Ishikawa (cell line): ENCODE data around the gene HSPB6.

ENCODE experiments used
- CEBPB ChIP-seq: IDR thresholded peaks from 2 replicates; pipeline ENCODE4 v1.6.1; 2012
- CREB1 ChIP-seq: IDR thresholded peaks from 2 replicates; pipeline ENCODE4 v1.6.1; 2012; ENCODE audit warnings: low read depth
- EGR1 ChIP-seq: IDR thresholded peaks from 2 replicates; pipeline ENCODE4 v1.6.1; 2012
- EP300 ChIP-seq: IDR thresholded peaks from 2 replicates; pipeline ENCODE4 v1.6.1; 2012; ENCODE audit warnings: borderline replicate concordance
- FOXM1 ChIP-seq: IDR thresholded peaks from 2 replicates; pipeline ENCODE4 v1.6.1; 2012; ENCODE audit warnings: low read depth, borderline replicate concordance
- NFIC ChIP-seq: IDR thresholded peaks from 2 replicates; pipeline ENCODE4 v1.6.1; 2012
- RAD21 ChIP-seq: IDR thresholded peaks from 2 replicates; pipeline ENCODE4 v1.6.1; 2012; ENCODE audit warnings: low read depth
- TAF1 ChIP-seq: IDR thresholded peaks from 2 replicates; pipeline ENCODE4 v1.6.1; 2012; ENCODE audit warnings: low read depth, mild to moderate bottlenecking
- TCF12 ChIP-seq: IDR thresholded peaks from 2 replicates; pipeline ENCODE4 v1.6.1; 2012; ENCODE audit warnings: low read depth
- TEAD4 ChIP-seq: IDR thresholded peaks from 2 replicates; pipeline ENCODE4 v1.6.1; 2012
- YY1 ChIP-seq: IDR thresholded peaks from 2 replicates; pipeline ENCODE4 v1.6.1; 2012; ENCODE audit warnings: low read depth
- ZBTB7A ChIP-seq: IDR thresholded peaks from 2 replicates; pipeline ENCODE4 v1.6.1; 2012; ENCODE audit warnings: low read depth
- TF ChIP-seq, protein P1 (sequence below): IDR thresholded peaks from 2 replicates; pipeline ENCODE4 v1.6.1; 2012
- TF ChIP-seq, protein P2 (sequence below): IDR thresholded peaks from 2 replicates; pipeline ENCODE4 v1.6.1; 2012; ENCODE audit warnings: low read depth, mild to moderate bottlenecking
- TF ChIP-seq, protein P3 (sequence below): IDR thresholded peaks from 2 replicates; pipeline ENCODE4 v1.6.1; 2012

The HSPB6 gene

DNA sequence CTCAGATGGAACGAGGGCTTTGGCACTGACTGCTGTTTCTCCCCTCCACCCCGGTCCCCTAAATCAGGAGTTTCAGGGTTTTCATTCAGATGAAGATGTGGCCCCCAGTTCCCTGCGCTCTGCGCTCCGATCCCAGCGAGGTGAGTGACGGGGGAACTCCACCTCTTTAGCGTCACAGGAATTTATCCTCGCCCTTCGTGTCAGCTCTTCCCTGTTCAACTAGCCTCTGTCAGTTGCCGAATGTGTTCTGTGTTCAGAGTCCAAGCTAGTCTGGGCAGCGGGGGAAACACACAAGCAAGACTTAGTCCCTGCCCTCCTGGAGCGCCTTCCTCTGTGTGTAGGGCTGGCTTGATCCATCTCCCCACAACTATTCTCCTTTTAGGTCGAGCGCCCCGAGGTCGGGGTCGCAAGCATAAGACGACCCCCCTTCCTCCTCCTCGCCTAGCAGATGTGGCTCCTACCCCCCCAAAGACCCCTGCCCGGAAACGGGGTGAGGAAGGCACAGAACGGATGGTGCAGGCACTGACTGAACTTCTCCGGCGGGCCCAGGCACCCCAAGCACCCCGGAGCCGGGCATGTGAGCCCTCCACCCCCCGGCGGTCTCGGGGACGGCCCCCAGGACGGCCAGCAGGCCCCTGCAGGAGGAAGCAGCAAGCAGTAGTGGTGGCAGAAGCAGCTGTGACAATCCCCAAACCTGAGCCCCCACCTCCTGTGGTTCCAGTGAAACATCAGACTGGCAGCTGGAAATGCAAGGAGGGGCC is 37.2 kb downstream of the HSPB6 start:
- TF ChIP-seq, protein P1, sequence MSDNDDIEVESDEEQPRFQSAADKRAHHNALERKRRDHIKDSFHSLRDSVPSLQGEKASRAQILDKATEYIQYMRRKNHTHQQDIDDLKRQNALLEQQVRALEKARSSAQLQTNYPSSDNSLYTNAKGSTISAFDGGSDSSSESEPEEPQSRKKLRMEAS = no peak
- TF ChIP-seq NFIC (no peak), RAD21 (no peak), YY1 (no peak), ZBTB7A (no peak), TAF1 (no peak), FOXM1 (no peak), EGR1 (no peak), CREB1 (no peak), EP300 (no peak), CEBPB (no peak), TEAD4 (no peak), TCF12 (no peak)
- TF ChIP-seq, protein P2, sequence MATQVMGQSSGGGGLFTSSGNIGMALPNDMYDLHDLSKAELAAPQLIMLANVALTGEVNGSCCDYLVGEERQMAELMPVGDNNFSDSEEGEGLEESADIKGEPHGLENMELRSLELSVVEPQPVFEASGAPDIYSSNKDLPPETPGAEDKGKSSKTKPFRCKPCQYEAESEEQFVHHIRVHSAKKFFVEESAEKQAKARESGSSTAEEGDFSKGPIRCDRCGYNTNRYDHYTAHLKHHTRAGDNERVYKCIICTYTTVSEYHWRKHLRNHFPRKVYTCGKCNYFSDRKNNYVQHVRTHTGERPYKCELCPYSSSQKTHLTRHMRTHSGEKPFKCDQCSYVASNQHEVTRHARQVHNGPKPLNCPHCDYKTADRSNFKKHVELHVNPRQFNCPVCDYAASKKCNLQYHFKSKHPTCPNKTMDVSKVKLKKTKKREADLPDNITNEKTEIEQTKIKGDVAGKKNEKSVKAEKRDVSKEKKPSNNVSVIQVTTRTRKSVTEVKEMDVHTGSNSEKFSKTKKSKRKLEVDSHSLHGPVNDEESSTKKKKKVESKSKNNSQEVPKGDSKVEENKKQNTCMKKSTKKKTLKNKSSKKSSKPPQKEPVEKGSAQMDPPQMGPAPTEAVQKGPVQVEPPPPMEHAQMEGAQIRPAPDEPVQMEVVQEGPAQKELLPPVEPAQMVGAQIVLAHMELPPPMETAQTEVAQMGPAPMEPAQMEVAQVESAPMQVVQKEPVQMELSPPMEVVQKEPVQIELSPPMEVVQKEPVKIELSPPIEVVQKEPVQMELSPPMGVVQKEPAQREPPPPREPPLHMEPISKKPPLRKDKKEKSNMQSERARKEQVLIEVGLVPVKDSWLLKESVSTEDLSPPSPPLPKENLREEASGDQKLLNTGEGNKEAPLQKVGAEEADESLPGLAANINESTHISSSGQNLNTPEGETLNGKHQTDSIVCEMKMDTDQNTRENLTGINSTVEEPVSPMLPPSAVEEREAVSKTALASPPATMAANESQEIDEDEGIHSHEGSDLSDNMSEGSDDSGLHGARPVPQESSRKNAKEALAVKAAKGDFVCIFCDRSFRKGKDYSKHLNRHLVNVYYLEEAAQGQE = no peak
- TF ChIP-seq, protein P3, sequence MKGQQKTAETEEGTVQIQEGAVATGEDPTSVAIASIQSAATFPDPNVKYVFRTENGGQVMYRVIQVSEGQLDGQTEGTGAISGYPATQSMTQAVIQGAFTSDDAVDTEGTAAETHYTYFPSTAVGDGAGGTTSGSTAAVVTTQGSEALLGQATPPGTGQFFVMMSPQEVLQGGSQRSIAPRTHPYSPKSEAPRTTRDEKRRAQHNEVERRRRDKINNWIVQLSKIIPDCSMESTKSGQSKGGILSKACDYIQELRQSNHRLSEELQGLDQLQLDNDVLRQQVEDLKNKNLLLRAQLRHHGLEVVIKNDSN = no peak

DNA sequence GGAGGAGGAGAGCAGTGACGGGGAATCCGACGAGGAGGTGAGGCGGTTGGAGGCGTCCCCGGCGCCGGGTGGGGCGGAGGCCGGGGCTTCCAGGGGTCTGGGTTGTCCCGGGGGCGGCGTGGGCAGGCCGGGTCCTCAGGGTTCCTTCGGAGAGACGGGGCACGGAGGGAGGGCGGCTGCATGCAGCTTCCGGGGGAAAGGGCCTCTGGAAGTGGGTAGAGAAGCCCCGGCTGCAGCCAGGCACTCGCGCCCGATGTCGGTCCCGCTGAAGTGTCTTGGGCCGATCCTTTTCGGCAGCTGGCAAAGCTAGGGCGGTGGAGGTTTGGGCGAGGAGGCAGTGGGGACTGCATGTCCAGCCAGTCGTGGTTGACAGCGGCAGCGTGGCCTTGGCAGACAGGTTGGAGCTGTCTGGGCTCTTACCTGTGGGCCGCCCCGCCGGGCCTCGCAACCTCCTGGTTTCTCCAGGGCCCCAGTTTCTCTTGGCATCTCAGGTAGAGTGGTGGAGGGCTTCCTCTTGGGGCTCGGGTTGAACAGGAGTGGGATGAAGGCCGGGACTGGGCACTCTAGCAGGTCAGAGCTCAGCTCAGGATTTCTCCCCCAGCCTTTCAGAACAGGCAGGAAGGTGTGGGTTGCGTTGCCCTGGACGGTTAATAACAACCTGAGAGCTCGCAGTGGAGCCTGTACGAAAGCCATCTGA is 38.3 kb downstream of the HSPB6 start:
- 0 out of 2 replicates have a peak, but pooled peaks have one; percentile 5 for TF ChIP-seq TAF1
- TF ChIP-seq NFIC = no peak

DNA sequence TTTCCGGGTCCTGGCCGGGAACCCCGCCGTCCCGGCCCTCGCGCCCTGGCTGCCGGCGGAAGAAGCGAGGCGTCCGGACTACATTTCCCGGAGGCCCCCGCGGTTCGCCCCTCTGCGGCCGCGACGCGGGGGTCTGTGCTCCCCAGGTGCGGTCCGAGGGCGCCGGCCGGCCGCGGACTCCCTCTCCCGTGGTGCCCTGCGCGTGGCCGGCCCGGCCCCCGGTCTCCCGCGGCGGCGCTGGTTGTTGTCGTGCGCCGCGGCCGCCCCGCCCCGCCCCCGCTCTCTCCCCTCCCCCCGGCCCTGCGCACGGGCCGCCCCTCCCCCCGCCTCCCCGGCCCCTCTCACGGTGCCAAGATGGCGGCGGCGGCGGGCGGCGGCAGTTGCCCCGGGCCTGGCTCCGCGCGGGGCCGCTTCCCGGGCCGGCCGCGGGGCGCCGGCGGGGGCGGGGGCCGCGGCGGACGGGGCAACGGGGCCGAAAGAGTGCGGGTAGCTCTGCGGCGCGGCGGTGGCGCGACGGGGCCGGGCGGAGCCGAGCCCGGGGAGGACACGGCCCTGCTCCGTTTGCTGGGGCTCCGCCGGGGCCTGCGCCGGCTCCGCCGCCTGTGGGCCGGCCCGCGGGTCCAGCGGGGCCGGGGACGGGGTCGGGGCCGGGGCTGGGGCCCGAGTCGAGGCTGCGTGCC is 39.0 kb downstream of the HSPB6 start, which contains the start of gene KMT2B:
KMT2B (plus strand) TSS at position 339 of the 680 bp plus-strand sequence; CDS start at position 355, 16 bp downstream.
- TF ChIP-seq FOXM1 = no peak
- TF ChIP-seq ZBTB7A = no peak; the same call in 1 of the 2 replicates
- peak; percentile 83 for TF ChIP-seq YY1
- TF ChIP-seq TCF12 = peak; percentile 69; the same call in 1 of the 2 replicates
- peak; percentile 3; the same call in 1 of the 2 replicates for TF ChIP-seq TAF1
- TF ChIP-seq RAD21 = no peak
- peak; percentile 25; the same call in 1 of the 2 replicates for TF ChIP-seq CREB1
- TF ChIP-seq NFIC = no peak
- no peak for TF ChIP-seq EP300
- no peak for TF ChIP-seq EGR1
- no peak for TF ChIP-seq CEBPB
- TF ChIP-seq, protein P1 = no peak
- TF ChIP-seq, protein P2 = no peak
- TF ChIP-seq, protein P3 = no peak; the same call in 1 of the 2 replicates
- no peak for TF ChIP-seq TEAD4

DNA sequence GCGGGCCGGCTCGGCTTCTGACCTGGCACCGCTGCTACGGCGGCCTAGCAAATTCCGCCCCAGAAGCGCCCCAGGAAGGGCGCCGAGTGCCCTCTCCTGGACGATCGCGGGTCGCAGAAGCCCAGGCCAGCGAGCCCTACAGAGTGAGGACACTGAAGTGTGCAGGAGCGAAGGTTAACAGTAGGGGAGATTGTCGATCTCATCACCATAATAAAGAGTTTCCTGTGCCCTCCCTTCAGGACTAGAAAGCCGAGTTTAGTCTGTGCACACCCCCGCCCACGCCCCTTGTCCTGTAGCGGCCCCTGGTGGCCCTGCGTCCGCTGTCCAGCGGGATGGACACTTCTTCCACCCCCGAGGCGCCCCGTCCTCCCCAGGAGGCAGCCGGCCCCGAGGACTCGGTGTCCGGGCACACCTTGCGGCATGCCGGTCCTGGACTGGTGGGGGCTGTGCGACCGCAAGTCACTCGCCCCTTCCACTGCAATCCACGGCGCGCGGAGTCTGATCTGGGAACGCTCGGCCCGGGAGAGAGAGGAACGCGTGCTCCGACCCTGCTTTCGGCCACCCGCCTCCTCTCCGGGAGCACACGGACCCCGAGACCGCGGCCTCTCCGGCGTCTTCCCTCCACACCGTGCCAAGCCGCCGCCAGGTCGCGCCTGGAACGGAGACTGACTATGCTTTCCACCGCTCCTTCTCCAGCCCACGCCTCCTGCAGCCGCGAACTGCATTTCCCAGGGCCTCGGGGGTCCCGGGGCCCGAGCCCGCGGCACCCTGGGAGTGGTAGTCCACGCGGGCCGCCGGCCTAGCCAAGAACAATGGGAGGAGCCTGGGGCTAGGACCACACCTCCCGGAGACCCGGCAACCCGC is 39.8 kb downstream of the HSPB6 start:
- peak; percentile 38 for TF ChIP-seq YY1
- peak; percentile 77 for TF ChIP-seq TCF12
- TF ChIP-seq, protein P1 = peak; percentile 26; the same call in 1 of the 2 replicates
- TF ChIP-seq, protein P3 = peak; percentile 17; the same call in 1 of the 2 replicates
- peak; percentile 31 for TF ChIP-seq TAF1
- no peak for TF ChIP-seq TEAD4
- TF ChIP-seq NFIC = no peak
- TF ChIP-seq FOXM1 = no peak
- TF ChIP-seq ZBTB7A = peak; percentile 89; the same call in 1 of the 2 replicates
- no peak for TF ChIP-seq EP300
- TF ChIP-seq RAD21 = peak; percentile 71
- TF ChIP-seq, protein P2 = peak; percentile 20; the same call in 1 of the 2 replicates
- peak; percentile 17; the same call in 1 of the 2 replicates for TF ChIP-seq CREB1
- no peak for TF ChIP-seq CEBPB
- TF ChIP-seq EGR1 = peak; percentile 94
